Inferior parietal cortex (tissue), 1 donor: ENCODE results near the gene IL17RD.
A peak's percentile ranks its signal among the peaks of the same experiment; 100 is the strongest.

Experiments
- DNase-seq: peaks from one replicate; pipeline ENCODE4 v3.0.0-alpha.2; 2016; ENCODE audit errors: extremely low spot score

Gene IL17RD

GRCh38 chr3:57068437-57069089, 96.6 kb downstream of the IL17RD start:
- DNase-seq, result no peak

- no peak for DNase-seq
Measured at GRCh38 chr3:57066471-57066870, 98.7 kb downstream of the IL17RD start.

- DNase-seq, result no peak
Measured at GRCh38 chr3:57065588-57065987, 99.6 kb downstream of the IL17RD start.

GRCh38 chr3:57064572-57064971, 100.6 kb downstream of the IL17RD start:
- no peak for DNase-seq

GRCh38 chr3:57064001-57064400, 101.2 kb downstream of the IL17RD start:
- no peak for DNase-seq

GRCh38 chr3:57063032-57063431, 102.1 kb downstream of the IL17RD start:
- no peak for DNase-seq

- DNase-seq, result peak; percentile 22
Measured at GRCh38 chr3:57062101-57062631, 103.0 kb downstream of the IL17RD start.

- DNase-seq, result no peak
Measured at GRCh38 chr3:57061556-57061955, 103.6 kb downstream of the IL17RD start.

GRCh38 chr3:57060089-57060821, 104.9 kb downstream of the IL17RD start, which contains the start of gene SPATA12:
SPATA12 (plus strand) TSS chr3:57060664; CDS start chr3:57073695, 13,031 bp downstream.
- peak; percentile 62 for DNase-seq

GRCh38 chr3:57059411-57059810, 105.7 kb downstream of the IL17RD start:
- no peak for DNase-seq

GRCh38 chr3:57057351-57057750, 107.8 kb downstream of the IL17RD start:
- DNase-seq, result no peak

GRCh38 chr3:57053122-57053521, 112.0 kb downstream of the IL17RD start:
- DNase-seq, result no peak

GRCh38 chr3:57052662-57053061, 112.5 kb downstream of the IL17RD start:
- no peak for DNase-seq

GRCh38 chr3:57048728-57049127, 116.4 kb downstream of the IL17RD start:
- no peak for DNase-seq

GRCh38 chr3:57048052-57048671, 117.0 kb downstream of the IL17RD start:
- DNase-seq, result peak; percentile 57

- no peak for DNase-seq
Measured at GRCh38 chr3:57046101-57046765, 118.9 kb downstream of the IL17RD start.

GRCh38 chr3:57043518-57043917, 121.6 kb downstream of the IL17RD start:
- no peak for DNase-seq

GRCh38 chr3:57041674-57042073, 123.5 kb downstream of the IL17RD start:
- no peak for DNase-seq
